ENCODE measurements around the gene NUP98. TPM values are rescaled to one million over a fixed set of nuclear protein-coding genes. Genes with fewer than 3 reads are reported as not detected.
"Not testable (repeated sequence)": the region's sequence is repeated elsewhere in the genome, so short reads cannot be mapped to it uniquely, and the experiment has no call there.

Gene NUP98
- polyA plus RNA-seq, 5 donors, result 57.9 to 79.0 (median 65.4) TPM

DNA sequence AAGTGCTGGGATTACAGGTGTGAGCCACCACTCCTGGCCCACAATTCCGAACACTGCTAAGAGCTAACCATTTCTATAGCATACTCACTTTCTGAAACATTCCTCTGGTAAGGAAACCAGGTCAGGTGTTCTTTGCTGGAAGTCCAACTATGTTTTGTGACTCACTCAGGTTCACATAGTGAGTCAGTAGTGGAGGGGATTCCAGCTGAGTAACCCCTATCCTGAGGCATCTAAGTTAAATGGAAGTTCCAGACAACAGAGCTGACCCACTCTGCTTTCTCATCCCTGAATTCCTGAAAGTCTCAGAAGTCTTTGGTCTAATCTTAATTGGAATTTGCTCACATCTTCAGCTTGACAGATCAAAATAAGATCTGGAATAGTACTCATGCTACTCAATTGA, 123.2 kb downstream of the NUP98 start:
- no peak for DNase-seq

DNA sequence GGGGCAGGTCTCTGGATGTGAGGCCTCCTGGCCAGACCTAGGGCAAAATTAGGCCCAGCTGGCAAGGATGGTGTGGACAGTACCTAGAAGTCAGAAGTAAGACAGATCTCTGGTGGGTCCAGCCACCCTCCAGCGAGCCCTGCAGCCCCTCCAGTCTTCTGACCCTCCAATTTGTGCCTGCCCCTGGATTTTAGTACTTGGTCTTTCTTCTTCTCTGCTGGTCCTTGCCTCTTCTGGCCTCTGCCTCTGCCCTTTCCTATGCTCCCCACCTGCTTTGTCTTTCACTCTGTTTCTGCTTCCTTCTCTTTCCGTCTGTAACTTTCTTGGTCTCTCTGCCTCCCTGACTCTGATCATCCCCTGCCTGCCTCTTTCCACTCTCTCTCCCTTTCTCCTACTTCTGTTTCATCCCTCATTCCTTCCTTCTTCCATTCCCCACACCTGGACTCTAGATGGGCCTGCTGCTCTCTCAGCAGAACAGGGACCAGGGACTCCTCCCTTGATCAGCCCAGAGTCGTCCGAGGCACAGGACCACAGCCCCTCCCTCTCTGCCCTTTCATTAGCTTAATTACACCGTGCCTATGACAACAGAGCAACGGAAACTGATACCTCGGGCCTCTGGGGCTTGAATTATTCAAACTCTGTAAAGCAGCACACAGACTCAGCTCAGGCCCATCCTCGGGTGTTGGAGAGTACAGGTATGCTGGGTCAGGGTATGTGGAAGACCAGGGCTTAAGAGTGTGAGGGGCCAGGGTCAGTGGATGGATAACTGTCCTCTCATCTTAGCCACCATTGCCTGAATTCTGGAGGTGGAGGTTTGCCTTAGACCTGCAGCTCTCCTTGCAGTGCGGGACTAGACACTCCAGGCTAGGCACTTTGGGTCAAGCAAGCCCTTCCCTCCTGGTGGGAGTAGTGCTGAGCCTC, 125.8 kb downstream of the NUP98 start, which contains the start of gene CHRNA10:
Gene CHRNA10, minus strand, starts transcription at position 51 of the 921 bp plus-strand sequence. CDS start 72 bp downstream, outside the sequence.
- no peak for DNase-seq

- no peak for DNase-seq
Observed at GRCh38 chr11:3669742-3670183, 127.6 kb downstream of the NUP98 start.

- DNase-seq, result no peak
Observed at GRCh38 chr11:3669128-3669527, 128.2 kb downstream of the NUP98 start.

DNA sequence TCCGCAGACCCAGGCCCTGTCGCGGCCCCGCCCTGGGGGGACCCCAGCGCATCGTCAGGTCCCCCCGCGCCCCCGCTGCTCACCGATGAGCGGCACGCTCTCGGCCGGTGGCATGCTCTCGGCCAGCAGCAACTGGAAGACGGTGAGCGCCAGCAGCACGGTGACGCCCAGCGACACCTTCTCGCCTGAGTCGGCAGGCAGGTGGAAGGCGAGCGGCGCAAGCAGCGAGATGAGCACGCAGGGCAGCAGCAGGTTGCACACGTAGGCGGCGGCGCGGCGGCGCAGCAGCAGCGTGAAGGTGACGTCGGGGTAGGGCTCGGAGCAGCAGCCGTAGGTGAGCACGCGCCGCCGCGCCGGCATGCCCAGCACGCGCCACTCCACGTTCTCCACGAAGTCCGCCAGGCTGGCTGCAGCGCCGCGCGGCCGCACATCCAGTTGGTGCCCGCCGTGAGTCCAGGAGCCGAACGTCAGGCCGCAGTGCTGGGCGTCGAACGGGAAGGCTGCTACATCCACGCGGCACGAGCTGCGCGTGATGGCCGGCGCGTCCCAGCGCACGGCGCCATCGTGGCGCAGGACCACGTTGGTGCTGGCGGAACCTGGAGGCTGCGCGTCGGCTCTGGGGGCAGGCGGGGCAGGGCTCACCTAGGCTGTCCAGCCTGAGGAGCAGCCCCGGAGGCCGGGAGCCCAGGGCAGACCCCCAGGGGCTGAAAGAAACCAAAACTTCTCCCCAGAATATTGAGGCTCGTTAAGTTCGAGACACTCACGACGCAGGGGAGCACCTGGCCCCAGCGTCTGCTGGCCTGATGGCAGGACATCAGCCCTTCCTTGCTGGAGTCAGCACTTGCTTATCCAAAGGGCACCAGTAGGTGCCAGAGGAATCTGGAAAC, 130.0 kb downstream of the NUP98 start:
- DNase-seq, result no peak

GRCh38 chr11:3666023-3666530, 131.3 kb downstream of the NUP98 start:
- DNase-seq, result no peak

GRCh38 chr11:3665336-3666022, 131.9 kb downstream of the NUP98 start:
- DNase-seq, result no peak

DNA sequence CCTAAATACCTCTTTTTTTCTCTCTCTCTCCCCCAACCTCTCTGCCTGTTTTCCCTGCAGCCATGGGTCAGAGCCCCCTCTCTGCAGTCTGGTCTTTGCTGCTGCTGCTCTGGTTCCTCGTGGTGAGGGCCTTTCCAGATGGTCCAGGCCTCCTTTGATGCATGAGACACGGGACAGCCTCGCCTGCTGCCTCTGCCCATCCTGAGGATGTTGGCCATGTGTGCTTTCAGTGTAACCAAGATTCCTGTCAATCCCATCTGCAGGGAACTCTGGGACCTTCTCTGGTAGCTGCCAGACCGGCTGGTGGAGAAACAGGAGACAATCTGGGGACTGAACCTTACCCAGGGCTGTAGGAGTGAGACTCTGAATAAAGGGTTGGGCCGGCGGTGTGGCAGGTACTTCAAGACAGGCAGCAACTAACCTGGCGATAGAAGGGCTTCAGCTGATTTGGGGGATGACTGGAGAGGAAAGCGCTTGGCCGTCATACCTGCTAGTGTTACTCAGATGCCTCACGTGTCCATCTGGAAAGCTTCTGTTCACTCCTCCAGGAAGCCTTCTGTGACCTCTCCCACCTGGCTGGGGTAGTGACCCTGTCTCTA, 133.2 kb downstream of the NUP98 start:
- no peak for DNase-seq

DNA sequence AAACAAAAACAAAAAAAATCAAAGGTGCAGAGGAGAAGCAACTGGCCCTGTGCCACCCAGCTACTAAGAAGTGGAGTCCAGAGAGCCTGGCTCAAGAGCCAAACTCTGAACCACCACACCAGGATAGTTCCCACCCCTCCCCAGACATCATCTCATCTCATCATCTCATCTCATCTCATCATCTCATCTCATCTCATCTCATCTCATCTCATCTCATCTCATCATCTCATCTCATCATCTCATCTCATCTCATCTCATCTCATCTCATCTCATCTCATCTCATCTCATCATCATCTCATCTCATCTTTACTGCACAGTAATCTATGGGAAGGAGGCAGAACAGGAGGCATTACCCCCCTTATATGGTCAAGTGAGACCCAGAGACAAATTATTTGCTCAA, 134.5 kb downstream of the NUP98 start:
- DNase-seq, result no peak

- DNase-seq, result no peak
Observed at GRCh38 chr11:3660960-3661359, 136.4 kb downstream of the NUP98 start.

DNA sequence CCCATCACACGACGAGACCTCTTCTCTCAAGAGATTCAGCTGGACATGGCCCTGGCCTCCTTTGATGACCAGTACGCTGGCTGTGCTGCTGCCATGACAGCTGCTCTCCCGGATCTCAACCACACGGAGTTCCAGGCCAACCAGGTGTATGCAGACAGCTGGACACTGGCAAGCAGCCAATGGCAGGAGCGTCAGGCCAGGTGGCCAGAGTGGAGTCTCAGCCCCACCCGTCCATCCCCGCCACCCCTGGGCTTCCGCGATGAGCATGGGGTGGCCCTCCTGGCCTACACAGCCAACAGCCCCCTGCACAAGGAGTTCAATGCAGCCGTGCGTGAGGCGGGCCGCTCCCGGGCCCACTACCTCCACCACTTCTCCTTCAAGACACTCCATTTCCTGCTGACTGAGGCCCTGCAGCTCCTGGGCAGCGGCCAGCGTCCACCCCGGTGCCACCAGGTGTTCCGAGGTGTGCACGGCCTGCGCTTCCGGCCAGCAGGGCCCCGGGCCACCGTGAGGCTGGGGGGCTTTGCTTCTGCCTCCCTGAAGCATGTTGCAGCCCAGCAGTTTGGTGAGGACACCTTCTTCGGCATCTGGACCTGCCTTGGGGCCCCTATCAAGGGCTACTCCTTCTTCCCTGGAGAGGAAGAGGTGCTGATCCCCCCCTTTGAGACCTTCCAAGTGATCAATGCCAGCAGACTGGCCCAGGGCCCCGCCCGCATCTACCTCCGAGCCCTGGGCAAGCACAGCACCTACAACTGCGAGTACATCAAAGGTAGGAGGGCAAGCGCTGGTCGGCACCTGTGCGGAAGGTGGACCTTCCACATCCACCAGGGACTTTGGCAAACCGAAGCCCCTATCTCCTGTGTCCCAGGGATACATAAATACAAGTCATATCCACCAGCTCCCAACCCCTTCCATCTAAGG, 137.5 kb downstream of the NUP98 start:
- no peak for DNase-seq

DNA sequence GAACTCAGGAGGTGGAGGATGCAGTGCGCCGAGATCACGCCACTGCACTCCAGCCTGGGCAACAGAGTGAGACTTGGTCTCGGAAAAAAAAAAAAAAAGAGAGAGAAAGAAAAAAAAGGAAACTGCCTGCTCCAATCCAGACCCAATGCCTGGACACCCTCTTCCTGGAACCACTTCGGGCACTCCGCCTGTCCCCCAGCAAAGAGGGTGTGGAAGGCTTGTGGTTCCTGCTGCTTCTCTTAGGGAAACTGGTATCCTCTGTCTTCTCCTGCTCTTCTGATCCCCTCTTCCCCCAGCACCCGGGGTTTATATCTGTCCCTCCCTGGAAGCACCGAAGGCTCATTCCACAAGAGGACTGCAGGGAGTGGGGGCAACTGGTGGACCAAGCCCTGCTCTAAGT, 139.1 kb downstream of the NUP98 start:
- DNase-seq, result no peak

DNA sequence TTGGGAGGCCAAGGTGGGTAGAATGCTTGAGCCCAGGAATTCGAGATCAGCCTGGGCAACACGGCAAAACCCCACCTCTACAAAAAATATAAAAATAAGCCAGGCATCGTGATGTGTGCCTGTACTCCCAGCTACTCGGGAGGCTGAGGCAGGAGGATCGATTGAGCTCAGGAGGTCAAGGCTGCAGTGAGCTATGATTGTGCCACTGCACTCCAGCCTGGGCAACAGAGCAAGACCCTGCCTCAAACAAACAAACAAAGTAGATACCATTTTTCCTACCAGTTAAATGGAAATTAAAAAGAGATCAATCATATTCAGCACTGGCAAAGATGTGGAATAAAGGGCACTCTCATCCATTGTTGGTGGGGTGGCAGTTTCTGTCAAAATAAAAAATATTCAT, 140.0 kb downstream of the NUP98 start:
- DNase-seq, result not testable (repeated sequence)

DNA sequence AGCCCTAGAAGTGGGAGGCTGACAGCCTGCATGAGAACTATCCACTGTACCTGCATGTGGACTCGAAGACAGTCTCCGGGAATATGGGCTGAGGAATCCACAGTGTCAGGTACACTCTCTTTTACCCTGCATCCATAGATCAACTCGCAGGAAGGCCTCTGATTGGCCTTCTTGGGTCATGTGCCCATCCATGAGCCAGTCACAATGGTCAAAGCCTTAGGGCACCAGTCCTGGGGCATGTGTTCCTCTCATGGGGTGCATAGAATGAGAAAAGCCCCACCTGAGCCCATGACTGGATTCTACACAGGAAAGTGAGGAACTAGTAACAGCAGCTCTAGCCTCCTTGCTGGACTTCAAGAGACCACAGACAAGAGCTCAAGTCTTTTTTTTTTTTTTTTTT, 141.8 kb downstream of the NUP98 start:
- DNase-seq, result no peak

- not testable (repeated sequence) for DNase-seq
Observed at GRCh38 chr11:3652514-3652913, 144.8 kb downstream of the NUP98 start.

GRCh38 chr11:3649374-3649773, 148.0 kb downstream of the NUP98 start:
- DNase-seq, result not testable (repeated sequence)

DNA sequence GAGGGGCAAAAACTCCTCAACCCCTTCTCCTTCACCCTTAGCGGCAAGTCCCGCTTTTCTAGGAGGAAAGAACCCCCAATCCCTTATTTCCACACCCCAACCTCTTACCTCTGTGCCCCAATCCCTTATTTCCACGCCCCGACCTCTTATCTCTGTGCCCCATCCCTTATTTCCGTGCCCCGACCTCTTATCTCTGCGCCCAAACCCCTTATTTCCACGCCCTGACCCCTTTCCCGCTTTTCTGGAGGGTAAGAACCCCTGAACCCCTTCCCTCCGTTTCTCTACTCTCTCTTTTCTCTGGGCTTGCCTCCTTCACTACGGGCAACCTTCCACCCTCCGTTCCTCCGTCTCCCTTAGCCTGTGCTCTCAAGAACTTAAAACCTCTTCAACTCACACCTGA, 148.5 kb downstream of the NUP98 start:
- DNase-seq, result not testable (repeated sequence)

DNA sequence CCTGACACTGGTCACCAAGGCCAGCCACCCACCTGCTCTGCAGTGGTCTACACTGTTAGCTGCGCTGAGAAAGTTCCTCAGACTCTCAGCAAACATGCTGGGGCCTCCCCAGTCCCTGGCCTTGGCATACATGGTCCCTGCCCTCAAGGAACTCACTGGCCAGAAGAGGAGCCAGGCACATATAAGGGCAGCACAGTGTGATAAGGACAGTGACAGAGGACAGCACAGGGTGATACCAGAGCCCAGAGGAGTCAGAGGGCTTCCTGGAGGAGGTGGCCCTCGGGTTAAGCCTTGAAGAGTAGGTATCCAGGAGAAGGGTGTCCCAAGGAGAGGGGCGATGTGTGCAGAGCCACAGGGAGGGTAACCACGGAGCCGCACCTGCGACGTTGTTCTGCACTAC, 151.8 kb downstream of the NUP98 start:
- no peak for DNase-seq

DNA sequence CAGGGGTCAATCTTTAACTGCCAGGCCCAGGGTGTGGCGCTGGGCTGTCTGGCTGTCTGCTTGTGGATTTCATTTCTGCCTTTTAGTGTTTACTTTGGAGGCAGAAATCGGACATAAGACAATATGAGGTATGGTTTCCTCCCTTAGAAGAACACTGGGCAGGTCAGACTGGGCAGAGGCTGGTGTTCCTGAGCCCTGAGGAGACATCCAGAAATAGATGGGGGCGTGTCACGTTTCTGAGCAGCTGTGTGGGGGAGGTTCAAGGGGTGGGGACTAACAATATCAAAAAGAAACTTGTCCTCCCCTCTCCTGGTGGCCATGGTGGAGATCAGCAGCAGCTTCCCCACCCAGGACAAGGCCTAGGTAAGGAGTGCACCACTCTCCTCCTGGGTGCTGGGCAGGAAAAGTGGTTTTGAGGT, 152.5 kb downstream of the NUP98 start, which contains the start of gene ART1:
Gene ART1, plus strand, starts transcription at position 312 of the 419 bp plus-strand sequence. CDS start 14,086 bp downstream, outside the sequence.
- no peak for DNase-seq

- not testable (repeated sequence) for DNase-seq
Observed at GRCh38 chr11:3643102-3643546, 154.2 kb downstream of the NUP98 start.
